Naive B cell (primary cell): ENCODE measurements around the gene AUH. TPM values are rescaled to one million over a fixed set of nuclear protein-coding genes. Genes with fewer than 3 reads are reported as not detected.

ENCODE experiments used
- ATAC-seq, 2 donors: fragments of 150-1000 bp; cut with Tn5 transposase; 2 replicates each; pipeline ENCODE4 v1.10.0; 2021; ENCODE audit warnings: low read depth in 2 of 2, mild to moderate bottlenecking in 2 of 2, moderate library complexity in 2 of 2
- DNase-seq: peaks from one replicate; pipeline ENCODE4 v3.0.0; 2022
- H3K27ac Mint-ChIP-seq, 6 donors: one replicate each; pipeline ENCODE4 v1.8.0; 2020 to 2022; ENCODE audit warnings: mild to moderate bottlenecking in 6 of 6, mixed read lengths in 6 of 6, moderate library complexity in 5 of 6, inconsistent platforms in 2 of 6
- H3K27me3 Mint-ChIP-seq, 3 donors: one replicate each; pipeline ENCODE4 v1.8.0; 2021 to 2022; ENCODE audit warnings: mixed read lengths in 3 of 3, mild to moderate bottlenecking in 1 of 3
- H3K36me3 Mint-ChIP-seq, 2 donors: one replicate each; pipeline ENCODE4 v1.8.0; 2020 to 2022; ENCODE audit warnings: mixed read lengths in 2 of 2, inconsistent platforms in 1 of 2, mild to moderate bottlenecking in 1 of 2
- H3K4me1 Mint-ChIP-seq, 3 donors: one replicate each; pipeline ENCODE4 v1.8.0; 2020 to 2022; ENCODE audit warnings: mixed read lengths in 3 of 3, inconsistent platforms in 1 of 3, mild to moderate bottlenecking in 1 of 3, moderate library complexity in 1 of 3
- H3K4me3 Mint-ChIP-seq, 8 donors: one replicate each; pipeline ENCODE4 v1.8.0; 2020 to 2022; ENCODE audit warnings: mild to moderate bottlenecking in 8 of 8, mixed read lengths in 8 of 8, moderate library complexity in 8 of 8, inconsistent platforms in 2 of 8
- H3K9me3 Mint-ChIP-seq, 7 donors: one replicate each; pipeline ENCODE4 v1.8.0; 2020 to 2022; ENCODE audit warnings: mixed read lengths in 7 of 7, mild to moderate bottlenecking in 5 of 7, inconsistent platforms in 2 of 7, moderate library complexity in 1 of 7
- polyA plus RNA-seq, 6 donors: library from polyadenylated mRNA; unstranded; fragments of 300-500 nt; fragmentation: Illumina TruSeq; gene quantifications; one replicate each; pipeline ENCODE4 v1.2.3, GENCODE V29; 2021; ENCODE audit warnings: low read depth in 6 of 6

AUH gene
- polyA plus RNA-seq, 6 donors from 2014 or later: 8.1 to 11.4 (median 10.1) TPM

GRCh38 chr9:91176426-91176825, 185.3 kb downstream of the AUH start:
- H3K36me3 Mint-ChIP-seq: peaks cover 0 to 8% of the 10 kb centered on the region in 2 donors

GRCh38 chr9:91174772-91175171, 186.9 kb downstream of the AUH start:
- DNase-seq (no peak), ATAC-seq (peak; percentile 83 to 85)
- peaks cover 10 to 16% of the 10 kb centered on the region in 2 donors for H3K36me3 Mint-ChIP-seq
- peak overlapping the region in 5 of 6 donors; percentile 1 to 63 (median 8) for H3K27ac Mint-ChIP-seq
- H3K4me1 Mint-ChIP-seq: peaks cover 18 to 41% (median 37%) of the 10 kb centered on the region in 3 donors
- H3K27me3 Mint-ChIP-seq: no peaks in the 10 kb centered on the region
- peak overlapping the region in 7 of 8 donors; percentile 7 to 75 (median 47) for H3K4me3 Mint-ChIP-seq
- H3K9me3 Mint-ChIP-seq: peaks cover 0 to 25% (median 21%) of the 10 kb centered on the region in 7 donors

More at GRCh38 chr9:91176426-91176825, 185.3 kb downstream of the AUH start:
- DNase-seq (no peak), ATAC-seq (no peak)
- H3K9me3 Mint-ChIP-seq: peaks cover 0 to 13% (median 9%) of the 10 kb centered on the region in 7 donors
- H3K4me1 Mint-ChIP-seq: peaks cover 18 to 41% (median 37%) of the 10 kb centered on the region in 3 donors
- no peak overlapping the region for H3K27ac Mint-ChIP-seq
- peak overlapping the region in 1 of 8 donors; percentile 6 for H3K4me3 Mint-ChIP-seq
- H3K27me3 Mint-ChIP-seq: no peaks in the 10 kb centered on the region

DNA sequence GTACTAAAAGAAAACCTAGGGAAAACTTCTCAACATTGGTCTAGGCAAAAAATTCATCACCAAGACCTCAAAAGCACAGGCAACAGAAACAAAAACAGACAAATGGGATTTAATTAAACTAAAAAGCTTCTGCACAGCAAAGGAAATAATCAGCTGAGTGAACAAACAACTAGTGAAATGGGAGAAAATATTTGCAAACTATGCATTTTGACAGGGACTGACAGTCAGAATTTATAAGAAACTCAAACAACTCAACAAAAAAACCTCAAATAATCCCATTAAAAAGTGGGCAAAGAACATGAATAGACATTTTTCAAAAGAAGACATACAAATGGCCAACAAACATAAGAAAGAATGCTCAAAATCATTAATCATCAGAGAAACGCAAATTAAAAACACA, 189.4 kb downstream of the AUH start:
- Mint-ChIP-seq H3K9me3 (peaks cover 0 to 25% (median 21%) of the 10 kb centered on the region in 7 donors), H3K4me3 (no peak overlapping the region), H3K27ac (no peak overlapping the region), H3K36me3 (peaks cover 10 to 16% of the 10 kb centered on the region in 2 donors), H3K27me3 (no peaks in the 10 kb centered on the region), H3K4me1 (peaks cover 14 to 32% (median 29%) of the 10 kb centered on the region in 3 donors)
- DNase-seq (no peak), ATAC-seq (no peak)

GRCh38 chr9:91170951-91171350, 190.8 kb downstream of the AUH start:
- peaks cover 10 to 16% of the 10 kb centered on the region in 2 donors for H3K36me3 Mint-ChIP-seq
- H3K4me1 Mint-ChIP-seq: peaks cover 9 to 23% (median 21%) of the 10 kb centered on the region in 3 donors

GRCh38 chr9:91166796-91167366, 194.8 kb downstream of the AUH start:
- H3K27me3 Mint-ChIP-seq: no peaks in the 10 kb centered on the region
- ATAC-seq: no peak
- no peak overlapping the region for H3K4me3 Mint-ChIP-seq
- H3K4me1 Mint-ChIP-seq: peaks cover 32 to 34% (median 34%) of the 10 kb centered on the region in 3 donors
- DNase-seq: no peak
- H3K9me3 Mint-ChIP-seq: peaks cover 0 to 19% (median 16%) of the 10 kb centered on the region in 7 donors
- peaks cover 10 to 12% of the 10 kb centered on the region in 2 donors for H3K36me3 Mint-ChIP-seq
- no peak overlapping the region for H3K27ac Mint-ChIP-seq

More at GRCh38 chr9:91170951-91171350, 190.8 kb downstream of the AUH start:
- H3K27ac Mint-ChIP-seq: no peak overlapping the region
- DNase-seq: no peak
- H3K27me3 Mint-ChIP-seq: no peaks in the 10 kb centered on the region
- H3K9me3 Mint-ChIP-seq: peaks cover 0 to 25% (median 21%) of the 10 kb centered on the region in 7 donors
- H3K4me3 Mint-ChIP-seq: no peak overlapping the region
- ATAC-seq: no peak

DNA sequence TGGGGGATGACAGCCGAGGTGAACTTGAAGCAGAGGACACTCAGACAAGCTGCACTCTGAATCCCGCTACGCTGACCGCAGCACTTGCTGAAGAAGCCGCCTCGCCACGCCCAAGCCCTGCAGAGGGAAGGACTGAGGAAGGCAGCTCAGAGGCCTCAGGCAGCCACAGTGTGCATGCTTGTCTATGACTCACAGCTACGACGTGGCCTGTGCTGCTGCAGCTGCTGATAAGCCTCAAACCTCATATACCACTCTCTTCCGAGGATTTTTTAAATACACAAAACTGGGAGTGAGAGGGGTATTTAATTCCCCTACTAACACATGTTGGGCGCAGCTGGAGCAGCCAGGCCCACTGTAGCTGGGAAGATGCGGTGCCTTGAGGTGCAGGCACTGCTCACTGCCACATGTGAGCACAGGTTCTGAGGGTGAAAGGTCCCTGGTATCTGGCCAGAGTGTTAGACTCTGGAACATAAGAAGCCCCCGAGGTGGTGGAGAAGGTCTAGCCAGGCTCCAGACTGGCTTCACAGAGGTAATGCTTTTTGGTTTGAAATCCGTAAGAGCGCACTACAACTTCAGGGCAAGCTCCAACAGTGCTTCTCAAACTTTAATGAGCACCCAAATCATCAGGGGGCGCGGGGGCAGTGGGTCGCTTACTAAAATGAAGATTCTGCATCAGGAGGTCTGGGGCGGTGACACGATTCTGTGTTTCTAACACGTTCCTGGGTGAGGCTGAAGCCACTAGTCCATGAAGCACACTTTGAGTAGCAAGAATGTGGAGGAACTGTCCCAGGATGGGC, 196.8 kb downstream of the AUH start:
- peaks cover 0 to 3% (median 0%) of the 10 kb centered on the region in 7 donors for H3K9me3 Mint-ChIP-seq
- H3K27ac Mint-ChIP-seq: peak overlapping the region in 5 of 6 donors; percentile 44 to 84 (median 81)
- DNase-seq (no peak), ATAC-seq (no peak)
- no peaks in the 10 kb centered on the region for H3K27me3 Mint-ChIP-seq
- H3K4me3 Mint-ChIP-seq: peak overlapping the region in 5 of 8 donors; percentile 63 to 84 (median 73)
- H3K4me1 Mint-ChIP-seq: peaks cover 32 to 34% (median 34%) of the 10 kb centered on the region in 3 donors
- no peaks in the 10 kb centered on the region for H3K36me3 Mint-ChIP-seq

Other genes with a start within 250 kb of the AUH start
- gene NFIL3, start 61.9 kb upstream of the AUH start, polyA plus RNA-seq: 1 to 10 TPM in 5 of 6 donors, under 1 TPM in 1; 0.91 to 4.4 (median 2.2) TPM